Choroid plexus epithelial cell (primary cell): ENCODE results near the gene SCFD2.

Source experiments
- DNase-seq: peaks from one replicate; pipeline ENCODE4 v3.0.0-alpha.2; 2010; ENCODE audit warnings: low read depth
- H3K4me3 ChIP-seq: 2 replicates; pipeline ENCODE4 v1.5.1; 2011; ENCODE audit warnings: low read depth, mild to moderate bottlenecking, control low read depth, low read length, moderate library complexity
- TF ChIP-seq, protein P1 (sequence below): conservative IDR thresholded peaks from 2 replicates; pipeline ENCODE4 v1.5.1; 2011; ENCODE audit warnings: low read depth, mild to moderate bottlenecking, control low read depth, inconsistent platforms, low read length, moderate library complexity

SCFD2 gene

DNA sequence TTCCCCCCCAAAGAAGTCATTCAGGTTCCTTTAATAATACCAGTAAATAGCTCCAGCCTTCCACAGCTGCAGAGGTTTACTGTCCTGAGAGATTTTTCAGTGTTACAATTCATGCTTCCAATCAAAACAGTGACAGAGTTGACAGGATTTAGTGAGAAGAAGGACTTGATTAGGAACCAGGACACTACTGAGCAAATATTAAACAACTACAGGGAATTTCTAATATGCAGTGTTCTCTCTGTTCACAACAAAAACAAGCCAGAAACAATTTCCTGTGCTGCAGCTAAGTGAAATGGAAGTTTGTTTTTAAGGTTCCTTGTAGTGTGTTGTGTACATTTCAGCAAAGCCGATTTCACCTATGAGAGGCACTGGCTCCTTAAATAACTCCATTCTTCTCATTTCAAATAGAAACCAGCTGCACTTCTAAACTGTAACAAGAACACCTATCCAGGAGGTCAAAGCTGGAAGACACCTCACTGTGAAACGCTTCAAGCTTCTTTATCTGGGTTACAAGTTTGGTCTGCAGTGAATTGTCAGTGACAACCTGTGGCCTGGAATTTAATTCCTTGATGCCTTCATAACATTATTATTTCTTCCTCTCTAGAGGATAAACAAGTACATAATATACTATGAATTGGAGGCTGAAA is 354.5 kb downstream of the SCFD2 start:
- DNase-seq: no peak
- TF ChIP-seq, protein P1, sequence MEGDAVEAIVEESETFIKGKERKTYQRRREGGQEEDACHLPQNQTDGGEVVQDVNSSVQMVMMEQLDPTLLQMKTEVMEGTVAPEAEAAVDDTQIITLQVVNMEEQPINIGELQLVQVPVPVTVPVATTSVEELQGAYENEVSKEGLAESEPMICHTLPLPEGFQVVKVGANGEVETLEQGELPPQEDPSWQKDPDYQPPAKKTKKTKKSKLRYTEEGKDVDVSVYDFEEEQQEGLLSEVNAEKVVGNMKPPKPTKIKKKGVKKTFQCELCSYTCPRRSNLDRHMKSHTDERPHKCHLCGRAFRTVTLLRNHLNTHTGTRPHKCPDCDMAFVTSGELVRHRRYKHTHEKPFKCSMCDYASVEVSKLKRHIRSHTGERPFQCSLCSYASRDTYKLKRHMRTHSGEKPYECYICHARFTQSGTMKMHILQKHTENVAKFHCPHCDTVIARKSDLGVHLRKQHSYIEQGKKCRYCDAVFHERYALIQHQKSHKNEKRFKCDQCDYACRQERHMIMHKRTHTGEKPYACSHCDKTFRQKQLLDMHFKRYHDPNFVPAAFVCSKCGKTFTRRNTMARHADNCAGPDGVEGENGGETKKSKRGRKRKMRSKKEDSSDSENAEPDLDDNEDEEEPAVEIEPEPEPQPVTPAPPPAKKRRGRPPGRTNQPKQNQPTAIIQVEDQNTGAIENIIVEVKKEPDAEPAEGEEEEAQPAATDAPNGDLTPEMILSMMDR: no peak
- H3K4me3 ChIP-seq: no peak overlapping the region

DNA sequence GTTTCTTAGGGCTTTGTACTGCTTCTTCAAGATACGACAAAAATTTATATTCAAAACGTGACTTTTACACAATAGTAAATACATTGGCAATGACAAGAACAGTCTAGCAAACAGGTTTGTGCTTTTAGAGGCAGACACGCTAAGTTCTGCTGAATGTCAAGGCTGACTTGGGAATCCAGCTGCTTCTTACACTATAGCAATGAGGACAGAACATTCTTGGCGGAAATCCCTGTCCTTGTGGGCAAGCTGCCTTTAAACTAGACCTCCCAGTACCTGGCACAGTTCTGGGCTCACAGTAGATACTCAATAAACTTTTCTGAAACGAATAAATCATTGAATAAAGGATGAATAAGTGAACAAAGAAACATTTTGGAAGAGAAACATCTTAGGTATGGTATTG is 355.5 kb downstream of the SCFD2 start:
- H3K4me3 ChIP-seq: no peak overlapping the region
- TF ChIP-seq, protein P1: no peak
- peak; percentile 90 for DNase-seq

DNA sequence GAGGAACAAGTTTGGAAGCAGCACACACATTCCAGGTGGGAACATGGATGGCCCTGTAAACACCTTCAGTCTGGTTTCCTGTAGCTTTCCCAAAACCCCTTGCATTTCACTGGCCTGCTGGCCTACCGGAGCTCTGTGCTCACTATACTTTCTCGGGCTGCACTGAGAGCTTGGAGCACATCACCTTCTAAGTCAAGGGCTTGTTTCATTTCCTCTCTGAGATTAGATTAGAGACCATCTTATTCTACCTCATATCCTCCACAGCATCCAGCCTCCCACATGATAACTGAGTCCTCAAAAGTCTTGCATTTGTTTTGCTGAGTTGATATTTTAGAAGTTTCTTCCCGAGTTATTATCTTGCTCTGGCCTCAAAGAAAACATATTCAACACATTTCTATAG is 356.0 kb downstream of the SCFD2 start:
- TF ChIP-seq, protein P1: no peak
- H3K4me3 ChIP-seq: no peak overlapping the region
- no peak for DNase-seq

DNA sequence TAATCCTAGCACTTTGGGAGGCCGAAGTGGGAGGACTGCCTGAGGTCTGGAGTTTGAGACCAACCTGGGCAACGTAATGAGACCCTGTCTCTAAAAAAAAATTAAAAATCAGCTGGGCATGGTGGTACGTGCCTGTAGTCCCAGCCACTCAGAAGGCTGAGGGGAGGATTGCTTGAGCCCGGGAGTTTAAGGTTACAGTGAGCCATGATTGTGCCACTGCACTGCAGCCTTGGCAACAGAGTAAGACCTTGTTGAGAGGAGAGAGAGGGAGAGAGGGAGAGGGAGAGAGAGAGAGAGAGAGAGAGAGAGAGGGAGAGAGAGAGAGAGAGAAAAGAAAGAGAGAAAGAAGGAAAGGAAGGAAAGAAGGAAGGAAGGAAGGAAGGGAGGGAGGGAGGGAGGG is 358.8 kb downstream of the SCFD2 start:
- no peak for DNase-seq
- TF ChIP-seq, protein P1: no peak
- no peak overlapping the region for H3K4me3 ChIP-seq

DNA sequence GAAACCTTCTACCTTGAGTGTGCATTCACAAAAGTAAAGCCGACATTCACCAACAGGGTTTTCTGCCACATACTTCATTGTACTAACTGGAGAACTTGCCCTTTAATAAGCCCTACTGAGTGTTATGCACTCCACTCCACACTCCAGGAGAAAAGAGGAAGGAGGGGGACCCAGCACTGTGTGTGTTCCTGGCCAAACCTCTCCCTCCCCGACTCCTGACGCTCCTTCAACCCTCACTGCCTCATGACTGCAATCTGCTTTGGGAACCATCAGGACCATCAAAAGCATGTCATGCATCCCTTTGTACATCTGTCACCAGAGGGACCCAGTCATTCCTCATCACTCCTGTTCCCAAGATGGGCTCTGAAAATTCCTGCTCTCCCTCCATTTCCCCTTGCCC is 360.1 kb downstream of the SCFD2 start:
- H3K4me3 ChIP-seq: no peak overlapping the region
- TF ChIP-seq, protein P1: no peak
- DNase-seq: no peak

DNA sequence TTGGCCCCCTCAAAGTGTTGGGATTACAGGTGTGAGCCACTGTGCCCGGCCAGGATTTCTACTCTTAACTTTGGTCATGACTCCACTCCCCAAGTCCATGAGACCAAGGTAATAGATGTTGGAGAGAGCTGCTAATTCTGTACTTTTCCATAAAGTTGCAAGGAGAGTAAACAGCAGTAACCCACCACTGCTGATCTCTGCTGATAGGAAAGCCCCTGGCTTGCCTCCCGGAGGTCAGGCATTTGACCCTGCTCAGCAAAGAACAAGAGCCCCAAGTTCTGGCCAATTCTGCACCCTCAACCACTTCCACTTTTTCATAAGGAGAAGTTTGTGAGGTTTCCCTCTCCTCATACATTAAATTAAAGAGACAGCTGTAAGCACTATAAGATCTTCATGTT is 360.7 kb downstream of the SCFD2 start:
- DNase-seq: no peak
- H3K4me3 ChIP-seq: no peak overlapping the region
- TF ChIP-seq, protein P1: no peak

DNA sequence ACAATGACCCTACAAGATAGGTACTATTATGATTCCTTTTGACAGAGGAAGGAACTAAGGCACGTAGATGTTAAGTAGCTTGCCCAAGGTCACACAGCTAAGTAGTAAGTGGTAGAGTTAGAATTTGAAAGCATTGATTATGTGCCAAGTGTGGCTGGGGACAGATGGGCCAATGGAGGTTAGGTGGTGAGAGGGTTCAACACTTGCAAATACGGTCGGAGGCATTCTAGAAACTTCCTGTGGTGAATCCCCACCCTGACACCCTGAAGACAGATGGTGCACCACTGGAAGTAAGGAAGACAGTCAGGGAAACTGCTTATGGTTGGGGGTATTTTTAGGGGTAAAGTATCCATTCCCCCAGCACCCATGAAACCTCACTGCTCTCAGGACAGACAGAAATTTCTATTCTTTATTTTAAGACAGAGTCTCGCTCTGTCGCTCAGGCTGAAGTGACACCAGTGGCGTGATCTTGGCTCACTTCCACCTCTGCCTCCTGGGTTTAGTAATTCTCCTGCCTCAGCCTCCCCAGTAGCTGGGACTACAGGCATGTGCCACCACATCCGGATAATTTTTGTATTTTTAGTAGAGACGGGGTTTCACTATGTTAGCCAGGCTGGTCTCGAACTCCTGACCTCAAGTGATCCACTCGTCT is 361.2 kb downstream of the SCFD2 start:
- DNase-seq: no peak
- no peak overlapping the region for H3K4me3 ChIP-seq
- TF ChIP-seq, protein P1: no peak
